ENCODE results near the gene RNF217. TPM values are rescaled to one million over a fixed set of nuclear protein-coding genes. Genes with fewer than 3 reads are reported as not detected.

The RNF217 gene
- total RNA-seq, 1 donor from 2014 or later: 32.1 TPM

DNA sequence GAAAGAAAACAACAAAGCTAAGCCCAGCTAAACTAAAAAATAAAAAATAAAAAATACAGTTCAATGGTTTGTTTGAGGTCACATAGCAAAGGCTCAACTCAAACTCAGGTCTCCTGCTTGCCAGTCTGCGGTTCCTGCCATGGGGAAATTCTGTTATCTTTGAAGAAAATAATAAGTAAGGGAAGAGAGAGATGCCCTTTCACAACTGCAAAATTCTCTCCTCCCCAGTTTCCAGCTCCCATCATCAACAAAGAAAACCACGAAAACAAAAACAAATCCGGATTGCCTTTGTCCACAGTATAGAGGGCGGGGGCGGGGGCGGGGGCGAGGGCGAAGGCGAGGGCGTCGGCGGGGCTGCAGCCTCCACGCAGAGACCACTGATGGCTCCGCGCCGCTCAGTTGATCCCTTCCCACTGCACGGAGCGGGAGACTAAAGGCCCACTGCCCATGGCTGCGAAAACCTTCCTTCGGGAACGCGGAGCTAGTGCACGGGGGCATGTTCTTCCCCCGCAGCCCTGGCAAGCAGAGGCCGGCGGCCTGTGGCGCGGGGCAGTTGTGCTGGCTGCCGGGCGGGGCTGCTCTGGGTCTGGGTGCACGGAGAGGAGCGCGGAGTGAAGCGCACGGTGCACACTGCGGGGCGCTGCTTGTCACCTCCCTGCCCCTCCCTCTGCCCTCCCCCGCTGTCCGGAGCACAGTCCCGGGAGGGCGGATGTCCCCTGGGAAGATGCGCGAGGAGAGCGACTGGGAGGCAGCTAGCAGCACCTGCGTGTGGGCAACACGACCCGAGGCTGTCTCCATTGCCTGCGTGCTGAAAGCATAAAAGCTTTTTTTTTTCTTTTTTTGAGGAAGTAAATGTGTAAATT lies 137.2 kb downstream of the RNF217 start:
- peak; percentile 17 for DNase-seq (ENCODE audit: low spot score)

DNA sequence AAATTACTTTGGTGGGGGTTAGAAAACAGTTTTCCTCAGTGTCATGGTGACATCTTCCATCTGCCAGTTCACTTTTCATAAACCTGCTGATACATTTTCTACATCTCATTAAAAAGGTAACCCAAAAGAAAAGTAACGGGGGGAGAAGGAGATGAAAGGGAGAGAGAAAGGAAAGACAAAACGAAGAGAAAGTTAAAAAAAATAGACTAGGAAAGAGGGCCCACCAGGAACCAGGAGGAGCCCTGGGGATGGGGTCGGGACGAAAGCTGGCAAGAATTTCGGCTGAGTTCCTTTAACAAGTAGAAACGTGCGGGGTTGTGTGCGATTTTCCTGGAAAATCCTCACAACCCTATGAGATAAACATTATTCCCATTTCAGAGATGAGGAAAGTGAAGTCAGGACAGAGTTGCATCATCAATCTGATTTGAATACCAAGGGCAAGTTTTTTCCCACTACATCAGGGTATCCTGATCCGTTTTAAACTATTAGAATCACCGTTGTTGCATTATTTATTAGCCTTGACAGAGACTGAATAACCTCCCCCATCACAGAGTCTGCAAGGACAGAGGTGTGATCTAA lies 137.9 kb downstream of the RNF217 start:
- DNase-seq (ENCODE audit: low spot score): no peak

DNA sequence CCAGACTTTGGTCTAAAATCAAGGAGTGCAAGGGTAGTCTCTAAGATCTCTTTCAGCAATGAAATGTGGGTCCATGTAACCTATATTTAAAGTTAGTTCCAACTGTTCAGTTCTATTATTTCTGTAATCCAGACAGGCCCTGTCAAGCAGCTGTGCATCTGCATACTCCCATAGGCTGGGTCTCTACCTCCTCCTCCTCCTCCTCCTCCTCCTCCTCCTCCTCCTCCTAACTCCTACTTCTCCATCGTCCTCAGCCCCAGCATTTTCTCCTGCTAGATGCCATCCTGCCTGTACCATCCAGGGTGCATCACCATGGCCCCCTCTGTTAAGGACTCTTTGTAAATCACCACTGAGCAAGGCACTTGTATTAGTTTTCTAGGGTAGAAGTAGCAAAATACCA lies 138.9 kb downstream of the RNF217 start:
- no peak for DNase-seq (ENCODE audit: low spot score)

DNA sequence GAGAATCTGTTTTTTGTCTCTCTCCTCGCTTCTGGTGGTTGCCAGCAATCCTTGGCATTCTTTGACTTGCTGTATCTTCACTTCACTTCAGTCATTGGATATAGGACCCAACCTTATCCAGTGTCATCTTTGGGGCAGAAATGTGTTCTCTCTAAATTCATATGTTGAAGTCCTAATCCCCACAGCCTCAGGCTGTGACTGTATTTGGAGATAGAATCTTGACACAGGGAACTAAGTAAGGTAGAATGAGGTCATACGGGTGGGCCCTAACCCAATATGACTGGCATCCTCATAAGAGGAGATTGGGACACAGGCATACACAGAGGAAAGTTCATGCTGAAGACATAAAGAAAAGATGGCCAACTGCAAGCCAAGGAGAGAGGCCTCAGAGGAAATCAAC lies 139.4 kb downstream of the RNF217 start:
- DNase-seq (ENCODE audit: low spot score): no peak

DNA sequence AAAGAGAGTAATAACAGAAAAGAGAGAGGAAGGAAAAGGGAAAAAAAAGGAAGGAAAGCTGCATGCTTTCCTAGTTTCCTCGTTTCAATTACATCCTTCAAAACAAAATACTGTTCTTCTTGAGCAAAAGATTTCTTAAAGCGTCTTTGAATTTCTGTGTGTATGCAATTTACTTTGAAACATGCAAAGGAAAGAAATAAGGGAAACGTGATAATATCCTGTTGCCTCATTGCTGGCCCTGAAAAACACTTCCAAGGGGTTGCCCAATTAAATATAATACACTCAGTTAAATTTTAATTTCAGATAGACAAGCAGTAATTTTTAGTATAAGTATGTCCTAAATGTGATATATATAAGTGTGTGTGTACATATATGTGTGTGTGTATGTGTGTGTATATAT lies 140.2 kb downstream of the RNF217 start:
- no peak for DNase-seq (ENCODE audit: low spot score)

DNA sequence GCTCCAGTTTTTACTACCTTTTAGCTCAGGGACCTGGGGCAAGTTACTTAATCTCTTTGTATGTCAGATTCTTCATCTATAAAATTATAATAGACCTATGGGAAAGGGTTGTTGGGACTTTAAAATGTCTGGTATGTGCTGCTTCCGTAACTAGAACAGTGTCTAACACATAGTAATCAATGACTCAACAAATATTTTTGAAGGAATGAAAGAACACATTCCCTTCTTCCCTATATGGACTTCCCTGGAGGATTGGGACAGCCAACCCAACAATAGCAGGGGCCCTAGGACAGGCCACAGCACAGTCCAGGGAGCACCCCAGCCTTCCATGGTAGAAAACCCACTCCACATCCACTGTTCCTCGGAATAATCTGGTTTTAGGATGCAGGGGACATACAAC lies 140.7 kb downstream of the RNF217 start:
- no peak for DNase-seq (ENCODE audit: low spot score)

DNA sequence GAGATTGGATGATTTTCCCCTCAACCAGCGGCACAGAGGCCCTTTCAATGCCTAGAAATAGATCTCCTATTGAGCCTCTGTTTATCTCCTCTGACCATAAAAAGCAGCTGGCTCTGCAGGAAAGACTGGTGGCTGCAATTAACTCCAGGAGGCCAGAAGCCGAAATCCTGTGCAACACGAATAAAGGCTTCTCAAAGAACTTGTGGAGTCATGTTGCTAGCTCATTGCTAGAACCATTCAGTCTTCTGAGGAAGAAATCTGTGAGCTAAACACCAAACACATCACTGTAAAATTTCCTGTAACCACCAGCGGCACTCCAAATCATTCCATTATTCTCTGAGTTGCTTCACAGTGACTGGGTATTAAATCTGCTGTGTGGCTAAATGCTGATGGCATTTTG lies 142.2 kb downstream of the RNF217 start:
- no peak for DNase-seq (ENCODE audit: low spot score)

DNA sequence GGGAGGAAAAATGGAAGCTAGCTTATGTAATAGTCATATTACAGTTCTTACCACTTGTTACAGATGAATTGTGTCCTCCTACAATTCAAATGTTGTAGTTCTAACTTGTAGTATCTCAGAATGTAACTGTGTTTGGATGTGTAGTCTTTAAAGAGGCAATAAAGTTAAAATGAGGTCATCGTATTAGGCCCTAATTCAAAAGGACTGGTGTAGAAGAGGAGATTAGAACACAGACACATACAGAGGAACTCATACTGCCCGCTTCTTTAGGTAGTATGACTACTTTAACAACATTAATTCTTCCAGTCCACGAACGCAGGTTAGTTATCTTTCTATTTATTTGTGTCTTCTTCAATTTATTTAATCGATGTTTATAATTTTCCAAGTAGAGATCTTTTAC lies 144.8 kb downstream of the RNF217 start:
- DNase-seq (ENCODE audit: low spot score): no peak

DNA sequence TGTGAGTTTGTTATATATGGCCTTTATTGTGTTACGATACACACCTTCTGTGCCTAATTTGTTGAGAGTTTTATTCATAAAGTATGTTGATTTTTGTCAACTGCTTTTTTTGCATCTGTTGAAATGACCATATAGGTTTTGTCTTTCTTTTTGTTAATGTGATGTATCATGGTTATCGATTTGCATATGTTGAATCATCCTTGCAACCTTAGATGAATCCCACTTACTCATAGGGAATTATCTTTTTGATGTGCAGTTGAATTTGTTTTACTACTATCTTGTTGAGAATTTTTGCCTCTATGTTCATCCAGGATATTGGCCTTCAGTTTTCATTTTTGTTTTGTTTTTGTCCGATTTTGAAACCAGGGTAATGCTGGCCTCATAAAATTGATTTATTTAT lies 145.7 kb downstream of the RNF217 start:
- DNase-seq (ENCODE audit: low spot score): no peak

DNA sequence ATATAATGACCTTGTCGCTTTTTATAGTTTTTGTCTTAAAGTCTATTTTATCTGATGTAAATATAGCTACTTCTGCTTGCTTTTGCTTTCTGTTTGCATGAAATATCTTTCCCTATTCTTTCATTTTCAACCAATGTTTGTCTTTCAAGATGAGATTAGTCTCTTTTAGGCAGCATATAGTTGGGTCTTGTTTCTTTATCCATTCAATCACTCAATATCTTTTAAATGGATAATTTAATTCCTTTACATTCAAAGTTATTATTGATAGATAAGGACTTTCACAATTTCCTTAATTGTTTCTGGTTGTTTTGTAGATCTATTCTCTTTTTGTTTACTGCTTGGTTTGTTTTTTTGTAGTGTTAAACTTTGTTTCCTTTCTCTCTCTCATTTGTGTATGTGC lies 147.8 kb downstream of the RNF217 start:
- DNase-seq (ENCODE audit: low spot score): no peak

DNA sequence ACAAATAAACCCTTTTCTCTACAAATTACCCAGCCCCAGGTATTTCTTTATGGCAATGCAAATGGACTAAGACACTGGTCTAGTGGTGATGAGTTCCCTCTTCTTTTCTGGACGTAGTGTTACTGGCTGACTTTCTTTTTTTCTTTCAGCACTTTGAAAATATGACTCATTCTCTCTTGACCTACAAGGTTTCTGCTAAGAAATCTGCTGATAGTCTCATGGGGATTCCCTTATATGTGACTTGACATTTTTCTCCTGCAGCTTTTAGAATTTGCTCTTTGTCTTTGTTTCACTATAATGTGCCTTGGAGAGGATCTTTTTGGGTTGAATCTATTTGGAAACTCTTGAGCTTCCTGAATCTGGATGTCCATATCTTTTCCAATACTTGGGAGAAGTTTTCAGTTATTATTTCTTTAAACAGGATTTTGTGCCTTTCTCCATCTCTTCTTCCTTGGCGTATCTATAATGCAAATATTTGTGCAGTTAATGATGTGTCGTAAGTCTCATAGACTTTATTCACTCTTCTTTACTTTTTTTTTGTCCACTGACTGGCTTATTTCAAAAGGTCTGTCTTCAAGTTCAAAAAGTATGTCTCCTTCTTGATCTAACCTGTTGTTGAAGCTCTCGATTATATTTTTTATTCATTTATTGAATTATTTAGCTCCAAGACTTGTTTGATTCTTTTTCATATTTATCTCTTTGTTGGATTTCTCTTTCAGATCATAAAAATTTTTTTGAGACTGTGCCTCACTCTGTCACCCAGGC lies 149.2 kb downstream of the RNF217 start:
- no peak for DNase-seq (ENCODE audit: low spot score)

DNA sequence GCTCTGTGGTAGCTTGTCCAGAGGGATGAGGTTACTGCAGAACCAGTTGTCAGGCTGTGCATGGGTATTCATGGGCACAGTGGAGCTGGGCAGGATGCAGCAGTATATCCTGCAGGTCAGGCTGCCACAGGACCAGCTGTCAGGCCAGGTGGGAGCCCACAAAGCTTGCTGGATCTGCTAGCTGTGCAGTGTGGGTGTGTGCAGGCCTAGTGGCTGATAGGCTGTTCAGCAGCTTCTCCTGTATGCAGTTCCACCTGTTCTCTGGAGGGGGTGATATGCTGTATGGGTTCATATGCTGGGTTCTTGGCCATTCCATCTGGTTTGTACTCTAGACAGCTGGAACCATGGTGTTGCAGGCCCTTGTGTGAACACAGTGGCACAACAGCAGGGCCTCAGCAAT lies 150.7 kb downstream of the RNF217 start:
- no peak for DNase-seq (ENCODE audit: low spot score)

DNA sequence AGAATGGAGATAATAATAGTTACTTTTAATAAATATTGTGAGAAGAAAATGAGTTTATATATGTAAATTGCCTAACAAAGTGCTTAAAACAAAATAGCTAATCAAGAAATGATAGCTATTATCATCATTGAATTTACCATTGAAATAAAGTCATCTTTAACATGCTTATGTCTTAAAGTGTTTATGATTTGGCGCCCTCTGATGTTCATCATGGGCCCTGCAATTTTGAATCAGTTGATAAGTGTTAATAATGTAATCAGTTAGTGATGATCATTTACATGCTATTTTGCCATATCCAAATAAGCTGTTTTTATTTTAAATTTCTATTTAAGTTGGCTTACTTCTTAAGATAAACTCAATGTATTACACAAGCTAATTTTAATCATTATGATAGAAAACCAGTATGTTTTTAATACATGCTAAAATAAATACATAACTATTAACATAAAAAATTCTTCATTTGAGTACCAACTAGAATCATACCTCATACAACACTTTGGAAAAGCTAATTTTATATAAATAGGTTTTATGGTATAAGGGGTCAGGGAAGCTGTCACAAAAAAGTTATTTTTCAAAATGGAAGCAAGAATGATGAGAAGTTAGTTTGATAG lies 152.1 kb downstream of the RNF217 start:
- DNase-seq (ENCODE audit: low spot score): peak; percentile 59

DNA sequence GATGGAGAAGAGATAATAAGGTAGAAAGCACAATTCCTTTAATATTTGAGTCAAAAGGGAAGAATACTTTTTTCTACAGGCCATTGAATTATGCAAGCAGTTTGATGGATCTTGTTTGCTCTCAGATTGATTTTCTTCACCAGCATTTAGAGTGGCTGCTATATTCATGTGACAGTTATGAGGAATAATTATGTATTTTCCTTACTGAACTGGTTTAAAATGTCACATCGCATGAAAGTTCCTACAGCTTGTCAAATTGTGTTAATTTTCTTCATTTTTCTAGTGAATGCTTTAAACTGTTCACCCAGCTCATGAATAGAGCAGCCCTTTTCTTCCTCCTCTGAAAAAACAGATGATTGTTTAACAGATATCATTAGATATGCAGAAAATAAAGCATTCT lies 153.9 kb downstream of the RNF217 start:
- no peak for DNase-seq (ENCODE audit: low spot score)

DNA sequence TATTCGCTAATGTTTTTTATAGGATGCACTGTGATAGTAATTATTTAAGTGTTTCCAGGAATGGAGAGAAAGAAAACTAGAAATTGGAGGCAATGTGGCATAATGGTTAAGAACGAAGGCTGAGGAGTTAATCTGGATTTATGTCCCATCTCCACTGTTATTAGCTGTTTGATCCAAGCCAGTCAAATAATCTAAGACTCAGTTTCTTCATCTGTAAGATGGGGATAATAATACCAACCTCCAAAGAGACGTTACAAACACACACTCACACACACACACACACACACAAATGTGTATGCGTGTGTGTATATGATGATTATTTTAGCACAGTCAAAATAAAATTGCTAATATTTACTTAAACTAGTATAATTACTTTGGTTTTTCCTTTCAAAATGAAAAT lies 154.5 kb downstream of the RNF217 start:
- DNase-seq (ENCODE audit: low spot score): no peak

DNA sequence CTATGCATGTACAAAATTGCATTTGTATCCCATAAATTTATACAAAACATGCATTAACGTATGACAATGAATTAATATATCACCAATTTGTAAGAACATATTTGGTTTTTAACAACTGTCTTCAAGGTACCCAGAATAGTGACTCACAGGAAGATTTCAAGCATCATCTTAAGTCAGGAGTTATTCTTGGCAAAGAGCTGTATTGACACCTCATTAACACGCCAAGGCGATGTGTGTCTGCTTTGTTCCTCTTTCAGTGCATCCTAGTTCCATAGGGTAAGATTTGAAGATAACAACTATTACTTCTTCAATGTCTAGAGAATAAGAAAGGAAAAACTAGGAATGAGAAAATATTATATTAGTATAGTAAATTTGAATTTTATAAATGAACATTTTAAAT lies 155.6 kb downstream of the RNF217 start:
- no peak for DNase-seq (ENCODE audit: low spot score)

DNA sequence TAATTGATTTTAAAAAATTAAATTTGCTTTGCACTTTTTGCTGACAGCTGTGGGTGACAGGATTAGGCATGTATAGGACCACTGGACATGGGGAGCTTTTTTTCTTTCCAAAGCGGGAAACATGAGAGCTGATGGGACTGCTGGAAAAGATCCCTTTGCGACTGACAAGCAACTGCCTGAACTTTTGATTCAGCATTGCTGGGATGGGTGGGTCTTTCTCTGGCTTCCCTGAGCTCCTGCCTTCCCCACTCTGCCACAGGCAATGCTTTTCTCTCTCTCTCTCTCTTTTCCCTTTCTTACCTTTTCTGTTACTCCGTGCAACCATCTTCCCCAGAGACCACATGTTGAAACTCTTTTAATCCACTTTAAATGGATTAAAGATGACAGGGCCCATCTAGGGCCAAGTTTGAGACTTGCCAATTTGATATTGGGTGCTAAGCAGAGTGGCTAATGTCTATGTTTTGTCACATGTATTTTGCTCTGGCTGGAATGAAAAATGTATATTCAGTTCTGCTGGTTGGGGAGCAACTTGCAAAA lies 157.9 kb downstream of the RNF217 start:
- no peak for DNase-seq (ENCODE audit: low spot score)

DNA sequence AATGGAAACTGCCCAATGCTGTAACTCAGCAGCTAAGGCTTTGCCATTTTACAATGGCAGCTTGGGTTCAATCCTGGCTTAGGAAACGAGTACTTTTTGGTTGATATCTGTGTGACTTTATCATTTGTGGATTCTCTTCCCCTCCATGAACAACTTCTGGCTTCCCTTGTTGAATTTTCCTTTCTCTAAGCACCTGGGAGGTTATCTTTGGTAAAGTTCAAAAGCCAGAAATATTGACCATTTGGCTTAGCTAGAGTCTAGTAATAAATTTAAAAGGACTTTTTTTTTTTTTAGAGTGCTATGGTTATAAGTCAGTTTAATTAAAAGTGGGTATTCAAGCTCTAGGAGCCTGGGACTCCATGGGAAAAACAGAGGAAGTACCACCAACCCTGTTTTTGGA lies 159.7 kb downstream of the RNF217 start:
- DNase-seq (ENCODE audit: low spot score): no peak

DNA sequence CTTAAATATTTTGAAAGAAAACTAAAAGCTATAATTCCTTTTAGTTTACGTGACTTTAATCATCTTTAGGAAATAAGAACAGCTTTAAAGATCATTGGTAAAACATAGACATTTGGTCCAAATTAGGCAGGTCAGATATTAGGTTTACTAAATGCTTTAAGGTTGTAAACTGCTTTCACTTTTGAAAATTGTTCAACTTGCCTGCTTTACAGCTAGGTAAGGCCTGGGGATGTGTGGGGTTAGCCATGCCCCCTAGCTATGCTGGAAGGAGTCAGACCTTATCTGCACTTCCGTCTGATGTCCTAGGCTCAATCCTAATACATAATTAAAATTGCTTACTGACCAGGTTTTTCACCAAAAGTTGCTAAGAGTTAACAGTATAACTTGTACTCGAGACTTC lies 160.8 kb downstream of the RNF217 start:
- DNase-seq (ENCODE audit: low spot score): no peak

DNA sequence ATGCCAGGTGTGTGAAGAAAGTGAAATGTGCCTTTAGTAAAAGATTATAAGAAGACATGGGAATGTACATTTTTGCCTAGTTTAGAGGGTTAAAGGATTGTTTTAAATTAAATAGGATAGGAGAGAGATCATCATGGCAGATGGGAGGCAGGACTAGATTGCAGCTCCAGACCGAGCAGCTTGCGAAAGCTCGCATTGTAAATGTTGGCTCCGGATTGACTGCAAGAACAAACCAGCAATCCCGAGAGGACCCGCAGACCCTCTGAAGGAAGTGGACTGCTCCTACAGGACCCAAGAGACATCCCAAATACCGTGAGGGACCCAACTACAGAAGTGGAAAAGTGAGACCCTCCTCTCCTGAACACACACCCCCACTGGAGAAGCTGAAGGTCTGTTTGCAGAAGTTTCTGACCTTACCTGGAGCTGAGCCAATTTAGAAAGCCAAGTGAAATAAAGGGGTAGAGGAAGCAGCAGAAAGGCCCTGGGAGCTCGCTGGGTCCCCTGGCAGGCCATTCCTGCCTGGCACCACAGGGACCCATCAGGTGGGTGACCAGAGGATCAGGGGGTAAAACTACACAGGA lies 161.3 kb downstream of the RNF217 start:
- DNase-seq (ENCODE audit: low spot score): no peak

DNA sequence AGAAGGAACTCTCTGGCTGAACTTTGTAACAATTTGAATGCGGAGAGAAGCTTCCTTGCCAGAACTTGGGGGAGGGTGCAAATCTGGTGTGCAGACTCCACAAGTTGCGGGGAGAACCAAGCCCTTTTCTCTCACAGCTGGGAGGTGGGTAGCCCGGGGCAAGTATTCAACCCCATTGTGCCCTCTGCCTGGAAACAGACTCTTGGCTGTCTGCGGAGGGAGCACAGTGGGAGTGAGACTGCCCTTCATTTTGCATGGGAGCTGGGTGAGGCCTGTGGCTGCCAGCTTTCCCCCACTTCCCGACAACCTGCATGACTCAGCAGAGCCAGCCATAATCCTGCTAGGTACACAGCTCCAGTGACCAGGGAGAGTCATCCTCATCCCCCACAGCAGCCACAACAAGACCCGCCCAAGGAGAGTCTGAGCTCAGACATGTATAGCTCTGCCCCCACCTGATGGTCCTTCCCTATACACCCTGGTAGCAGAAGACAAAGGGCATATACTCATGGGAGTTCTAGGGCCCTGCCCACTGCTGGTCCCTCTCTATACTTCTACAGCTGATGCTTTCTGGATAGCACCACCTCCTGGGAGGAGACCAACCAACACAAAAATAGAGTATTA lies 161.9 kb downstream of the RNF217 start:
- no peak for DNase-seq (ENCODE audit: low spot score)

All from mucosa of gallbladder (tissue), 1 donor.